ENCODE results near the gene USP5.

Gene USP5, protein sequence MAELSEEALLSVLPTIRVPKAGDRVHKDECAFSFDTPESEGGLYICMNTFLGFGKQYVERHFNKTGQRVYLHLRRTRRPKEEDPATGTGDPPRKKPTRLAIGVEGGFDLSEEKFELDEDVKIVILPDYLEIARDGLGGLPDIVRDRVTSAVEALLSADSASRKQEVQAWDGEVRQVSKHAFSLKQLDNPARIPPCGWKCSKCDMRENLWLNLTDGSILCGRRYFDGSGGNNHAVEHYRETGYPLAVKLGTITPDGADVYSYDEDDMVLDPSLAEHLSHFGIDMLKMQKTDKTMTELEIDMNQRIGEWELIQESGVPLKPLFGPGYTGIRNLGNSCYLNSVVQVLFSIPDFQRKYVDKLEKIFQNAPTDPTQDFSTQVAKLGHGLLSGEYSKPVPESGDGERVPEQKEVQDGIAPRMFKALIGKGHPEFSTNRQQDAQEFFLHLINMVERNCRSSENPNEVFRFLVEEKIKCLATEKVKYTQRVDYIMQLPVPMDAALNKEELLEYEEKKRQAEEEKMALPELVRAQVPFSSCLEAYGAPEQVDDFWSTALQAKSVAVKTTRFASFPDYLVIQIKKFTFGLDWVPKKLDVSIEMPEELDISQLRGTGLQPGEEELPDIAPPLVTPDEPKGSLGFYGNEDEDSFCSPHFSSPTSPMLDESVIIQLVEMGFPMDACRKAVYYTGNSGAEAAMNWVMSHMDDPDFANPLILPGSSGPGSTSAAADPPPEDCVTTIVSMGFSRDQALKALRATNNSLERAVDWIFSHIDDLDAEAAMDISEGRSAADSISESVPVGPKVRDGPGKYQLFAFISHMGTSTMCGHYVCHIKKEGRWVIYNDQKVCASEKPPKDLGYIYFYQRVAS

DNA sequence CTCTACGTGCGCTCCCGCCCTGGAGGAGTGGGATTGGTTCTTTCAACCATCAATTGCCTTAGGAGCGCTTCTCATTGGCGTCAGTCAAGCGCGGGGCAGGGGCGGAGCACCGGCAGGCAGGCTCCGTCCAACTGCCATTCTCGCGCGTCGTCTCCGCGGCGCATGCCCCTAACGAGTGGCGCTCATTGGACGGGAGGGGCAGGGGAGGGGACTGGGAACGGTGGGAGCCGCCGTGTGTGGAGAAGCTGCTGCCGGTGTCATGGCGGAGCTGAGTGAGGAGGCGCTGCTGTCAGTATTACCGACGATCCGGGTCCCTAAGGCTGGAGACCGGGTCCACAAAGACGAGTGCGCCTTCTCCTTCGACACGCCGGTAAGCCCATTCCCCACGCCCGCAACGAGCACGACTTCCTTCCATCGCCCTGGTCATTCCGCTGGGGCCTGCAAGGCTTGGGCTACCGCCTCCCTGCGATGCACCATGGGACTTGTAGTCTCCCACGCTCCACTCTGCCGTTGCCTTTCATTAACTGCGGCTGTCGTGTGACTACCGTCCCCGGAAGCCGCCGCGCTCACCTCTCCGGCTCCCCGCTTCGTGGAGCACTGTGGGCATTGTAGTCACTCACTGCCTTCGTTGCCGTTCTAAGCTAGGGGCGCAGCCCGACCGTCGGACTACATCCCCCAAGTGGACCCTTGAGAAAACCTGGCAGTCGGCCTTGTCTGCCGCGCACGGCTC is at the start of gene USP5:
TSS of gene USP5 (plus strand) at position 230 of the 730 bp plus-strand sequence. CDS start at position 260, 30 bp downstream.
- DNase-seq, result peak; percentile 97

DNA sequence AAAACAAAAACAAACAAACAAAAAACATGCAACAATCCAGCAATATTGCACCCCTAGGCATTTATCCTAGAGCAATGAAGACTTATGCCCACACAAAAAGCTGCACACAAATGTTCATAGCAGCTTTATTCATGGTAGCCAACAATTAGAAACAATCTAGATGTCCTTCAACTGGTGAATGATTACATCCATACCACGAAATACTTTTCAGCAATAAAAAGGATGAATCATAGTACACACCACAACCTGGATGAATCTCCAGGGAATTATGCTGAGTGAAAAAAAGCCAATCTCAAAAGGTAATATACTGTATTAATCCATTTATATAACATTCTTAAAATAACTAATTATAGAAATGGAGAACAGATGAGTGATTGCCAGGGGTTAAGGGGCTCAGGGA is 44.8 kb upstream of the USP5 start:
- no peak for DNase-seq

DNA sequence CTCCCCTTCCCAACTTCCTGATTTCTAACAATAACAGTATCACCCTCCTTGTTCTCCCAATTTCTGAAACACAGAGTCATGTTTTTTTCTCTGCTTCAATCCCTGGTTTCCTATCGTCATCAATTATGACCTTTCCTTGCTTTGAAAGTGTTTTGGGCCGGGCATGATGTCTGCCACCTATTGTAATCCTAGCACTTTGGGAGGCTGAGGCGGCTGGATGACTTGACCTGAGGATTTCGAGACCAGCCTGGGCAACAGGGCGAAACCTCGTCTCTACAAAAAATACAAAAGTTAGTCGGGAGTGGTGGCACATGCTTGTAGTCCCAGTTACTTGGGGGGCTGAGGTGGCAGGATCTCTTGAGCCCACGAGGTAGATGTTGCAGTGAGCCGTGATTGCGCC is 42.9 kb upstream of the USP5 start:
- DNase-seq, result no peak

DNA sequence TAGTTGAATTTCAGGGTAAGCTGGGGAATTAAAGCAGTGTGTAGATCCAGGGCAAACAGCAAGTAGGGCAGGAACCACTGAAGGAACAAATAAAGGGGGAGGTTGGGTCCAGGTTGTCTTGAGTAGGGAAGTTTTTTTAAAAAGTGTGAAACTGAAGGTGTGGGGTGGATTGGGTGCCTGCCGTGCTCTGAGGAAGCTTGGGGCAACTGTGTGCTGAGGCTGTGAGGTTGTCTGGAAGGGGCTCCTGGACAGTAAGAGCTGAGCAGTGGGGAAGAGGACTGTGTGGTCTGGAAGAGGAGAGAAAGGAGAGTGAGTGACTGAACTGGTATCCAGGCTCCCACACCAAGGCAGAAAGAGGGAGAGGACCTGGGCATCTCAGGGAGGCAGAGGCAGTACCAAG is 41.2 kb upstream of the USP5 start:
- DNase-seq, result no peak

DNA sequence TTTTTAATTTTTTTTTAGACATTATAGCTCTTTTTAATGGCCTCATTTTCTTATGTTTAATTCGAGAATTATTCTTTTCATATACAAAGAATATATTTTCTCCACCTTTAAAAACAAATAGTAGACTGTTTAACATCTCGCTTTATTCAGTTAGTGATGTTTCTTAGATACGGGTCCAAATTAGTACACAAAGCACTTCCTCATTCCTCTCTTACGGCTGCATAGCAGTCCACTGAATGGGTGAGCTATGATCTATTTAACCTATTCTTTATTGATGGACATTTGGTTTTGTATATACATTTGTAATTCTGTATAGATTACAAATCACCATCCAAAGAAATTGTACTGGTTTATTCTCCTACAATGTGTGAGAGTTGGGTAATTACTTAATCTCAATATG is 38.6 kb upstream of the USP5 start:
- no peak for DNase-seq

DNA sequence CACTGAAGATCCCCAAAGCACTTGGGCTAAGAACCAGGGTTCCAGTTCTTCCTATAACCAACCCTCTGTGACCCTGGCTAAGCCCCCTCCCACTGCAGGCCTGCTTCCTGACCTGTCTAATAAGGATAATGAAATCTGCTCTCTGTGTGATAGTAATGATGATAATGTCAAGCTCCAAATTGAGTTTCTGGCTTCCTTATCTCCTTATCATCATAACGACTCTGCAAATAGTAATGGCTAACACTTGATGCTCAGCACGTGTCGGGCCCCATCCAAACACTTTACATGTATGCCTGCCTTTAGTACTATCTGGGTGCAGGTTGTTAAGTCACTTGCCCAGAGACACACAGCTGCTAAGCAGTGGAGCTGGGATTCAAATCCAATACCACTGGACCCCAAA is 35.4 kb upstream of the USP5 start:
- DNase-seq, result no peak

DNA sequence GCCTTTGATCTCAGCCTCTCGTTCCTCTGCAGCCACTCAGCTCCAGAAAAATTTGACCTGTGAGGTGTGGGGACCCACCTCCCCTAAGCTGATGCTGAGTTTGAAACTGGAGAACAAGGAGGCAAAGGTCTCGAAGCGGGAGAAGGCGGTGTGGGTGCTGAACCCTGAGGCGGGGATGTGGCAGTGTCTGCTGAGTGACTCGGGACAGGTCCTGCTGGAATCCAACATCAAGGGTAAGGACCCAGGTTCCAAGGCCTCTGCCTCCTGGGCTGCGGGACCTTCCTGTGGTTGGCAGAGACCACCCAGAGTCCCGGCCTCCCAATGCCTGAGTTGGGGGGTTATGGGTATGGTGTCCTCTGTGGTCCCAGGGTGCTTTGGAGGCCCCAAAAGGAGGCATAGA is 34.9 kb upstream of the USP5 start:
- DNase-seq, result no peak

DNA sequence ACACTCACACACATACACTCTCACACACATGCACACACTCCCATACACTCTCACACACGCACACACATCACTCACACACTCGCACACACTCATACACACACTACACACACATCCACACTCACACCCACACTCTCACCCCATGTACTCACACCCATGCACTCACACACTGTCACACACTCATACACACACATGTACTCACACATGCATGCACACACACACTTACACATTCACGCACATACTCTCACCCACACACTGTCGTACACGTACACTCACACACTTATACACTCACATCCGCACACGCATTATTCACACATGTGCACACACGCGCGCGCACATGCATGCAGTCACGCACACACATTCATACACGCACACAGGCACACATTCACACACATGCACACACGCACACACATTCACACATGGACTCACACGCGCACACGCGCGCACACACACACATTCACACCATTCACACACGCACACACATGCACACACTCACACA is 34.2 kb upstream of the USP5 start:
- DNase-seq, result no peak

DNA sequence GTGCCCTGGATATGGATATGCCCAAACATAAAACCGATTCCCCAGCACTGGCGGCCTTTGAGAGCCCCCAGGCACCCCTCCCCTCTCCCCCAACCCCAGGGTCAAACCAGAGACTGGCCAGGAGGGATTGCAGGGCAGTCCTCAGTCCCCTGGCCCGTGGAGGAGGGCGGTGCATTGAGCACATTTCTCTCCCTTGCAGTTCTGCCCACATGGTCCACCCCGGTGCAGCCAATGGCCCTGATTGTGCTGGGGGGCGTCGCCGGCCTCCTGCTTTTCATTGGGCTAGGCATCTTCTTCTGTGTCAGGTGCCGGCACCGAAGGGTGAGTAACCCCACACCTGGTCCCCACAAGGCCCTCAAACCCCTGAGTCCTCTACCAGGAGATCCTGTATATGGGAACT is 33.7 kb upstream of the USP5 start:
- no peak for DNase-seq

DNA sequence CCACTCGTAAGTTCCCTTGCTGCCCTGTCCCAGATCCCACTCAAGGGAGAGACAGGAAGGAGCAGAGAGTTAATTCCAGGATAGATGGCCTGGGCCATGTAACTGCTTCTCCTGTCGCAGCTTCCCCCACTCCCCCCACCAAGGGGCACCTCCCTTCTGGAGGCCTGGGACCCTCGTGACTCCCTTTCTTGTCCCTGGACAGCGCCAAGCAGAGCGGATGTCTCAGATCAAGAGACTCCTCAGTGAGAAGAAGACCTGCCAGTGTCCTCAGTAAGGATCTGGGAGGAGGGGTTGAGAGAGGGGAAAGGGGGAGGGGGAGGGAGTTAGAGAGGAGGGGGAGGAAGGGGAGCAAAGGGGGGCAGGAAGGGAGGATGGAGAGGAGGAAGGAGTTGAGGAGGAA is 33.3 kb upstream of the USP5 start:
- no peak for DNase-seq

DNA sequence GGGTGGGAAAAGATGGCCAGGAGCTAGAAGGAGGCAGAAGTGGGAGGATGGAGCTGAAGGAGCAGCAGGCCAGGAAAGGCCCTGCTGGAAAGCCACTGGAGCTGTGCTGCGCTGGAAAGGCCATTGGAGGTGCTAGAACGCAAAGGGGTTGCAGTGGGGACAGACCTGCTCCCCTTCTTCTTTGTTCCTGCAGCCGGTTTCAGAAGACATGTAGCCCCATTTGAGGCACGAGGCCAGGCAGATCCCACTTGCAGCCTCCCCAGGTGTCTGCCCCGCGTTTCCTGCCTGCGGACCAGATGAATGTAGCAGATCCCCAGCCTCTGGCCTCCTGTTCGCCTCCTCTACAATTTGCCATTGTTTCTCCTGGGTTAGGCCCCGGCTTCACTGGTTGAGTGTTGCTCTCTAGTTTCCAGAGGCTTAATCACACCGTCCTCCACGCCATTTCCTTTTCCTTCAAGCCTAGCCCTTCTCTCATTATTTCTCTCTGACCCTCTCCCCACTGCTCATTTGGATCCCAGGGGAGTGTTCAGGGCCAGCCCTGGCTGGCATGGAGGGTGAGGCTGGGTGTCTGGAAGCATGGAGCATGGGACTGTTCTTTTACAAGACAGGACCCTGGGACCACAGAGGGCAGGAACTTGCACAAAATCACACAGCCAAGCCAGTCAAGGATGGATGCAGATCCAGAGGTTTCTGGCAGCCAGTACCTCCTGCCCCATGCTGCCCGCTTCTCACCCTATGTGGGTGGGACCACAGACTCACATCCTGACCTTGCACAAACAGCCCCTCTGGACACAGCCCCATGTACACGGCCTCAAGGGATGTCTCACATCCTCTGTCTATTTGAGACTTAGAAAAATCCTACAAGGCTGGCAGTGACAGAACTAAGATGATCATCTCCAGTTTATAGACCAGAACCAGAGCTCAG is 32.6 kb upstream of the USP5 start:
- no peak for DNase-seq

DNA sequence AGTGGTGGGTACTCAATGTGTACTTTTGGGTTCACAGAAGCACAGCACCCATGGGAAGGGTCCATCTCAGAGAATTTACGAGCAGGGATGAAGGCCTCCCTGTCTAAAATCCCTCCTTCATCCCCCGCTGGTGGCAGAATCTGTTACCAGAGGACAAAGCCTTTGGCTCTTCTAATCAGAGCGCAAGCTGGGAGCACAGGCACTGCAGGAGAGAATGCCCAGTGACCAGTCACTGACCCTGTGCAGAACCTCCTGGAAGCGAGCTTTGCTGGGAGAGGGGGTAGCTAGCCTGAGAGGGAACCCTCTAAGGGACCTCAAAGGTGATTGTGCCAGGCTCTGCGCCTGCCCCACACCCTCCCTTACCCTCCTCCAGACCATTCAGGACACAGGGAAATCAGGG is 31.8 kb upstream of the USP5 start:
- DNase-seq, result no peak

DNA sequence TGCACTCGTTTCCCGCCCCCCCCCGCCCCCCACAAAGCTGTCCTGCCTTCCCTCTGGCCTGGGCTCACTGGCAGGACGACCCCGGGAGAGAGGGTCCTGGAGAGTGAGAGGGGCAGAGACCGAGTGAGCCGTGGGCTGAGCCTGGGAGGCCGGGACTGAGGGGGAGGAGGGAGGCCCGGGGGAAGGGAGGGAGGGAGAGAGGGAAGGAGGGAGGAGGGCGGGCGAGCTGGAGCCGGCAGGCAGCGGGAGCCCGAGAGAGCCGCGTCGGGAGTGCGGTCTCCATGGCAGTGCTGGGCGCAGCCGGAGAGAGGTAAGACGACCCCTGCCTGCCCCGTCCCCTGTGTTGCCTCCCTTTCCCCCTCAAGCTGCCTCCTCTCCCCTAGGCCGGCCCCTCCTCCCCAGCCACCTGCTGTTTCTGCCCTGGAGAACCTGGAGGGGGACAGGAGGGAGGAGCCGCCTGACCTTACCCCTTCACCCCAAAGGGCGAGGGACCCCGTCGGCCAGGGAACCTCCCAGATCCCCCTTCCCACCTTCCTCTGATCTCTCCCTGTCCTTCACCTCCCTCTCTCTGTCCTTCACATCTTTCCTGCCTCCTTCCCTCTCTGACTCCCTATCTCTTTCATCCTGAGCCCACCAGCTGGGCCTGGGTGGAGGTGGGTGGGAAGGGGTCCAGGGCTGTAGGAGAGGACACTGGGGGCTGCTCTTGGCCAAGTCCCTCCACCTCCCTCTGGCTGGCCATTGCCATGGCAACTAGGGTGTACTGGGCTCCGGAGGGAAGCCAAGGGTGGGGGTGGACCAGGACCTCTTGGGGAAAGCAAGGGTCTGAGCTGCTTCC is 30.1 kb upstream of the USP5 start, which contains the start of gene GPR162:
TSS of gene GPR162 (plus strand) at position 231 of the 835 bp plus-strand sequence. CDS start 2,078 bp downstream, outside the sequence.
- no peak for DNase-seq

DNA sequence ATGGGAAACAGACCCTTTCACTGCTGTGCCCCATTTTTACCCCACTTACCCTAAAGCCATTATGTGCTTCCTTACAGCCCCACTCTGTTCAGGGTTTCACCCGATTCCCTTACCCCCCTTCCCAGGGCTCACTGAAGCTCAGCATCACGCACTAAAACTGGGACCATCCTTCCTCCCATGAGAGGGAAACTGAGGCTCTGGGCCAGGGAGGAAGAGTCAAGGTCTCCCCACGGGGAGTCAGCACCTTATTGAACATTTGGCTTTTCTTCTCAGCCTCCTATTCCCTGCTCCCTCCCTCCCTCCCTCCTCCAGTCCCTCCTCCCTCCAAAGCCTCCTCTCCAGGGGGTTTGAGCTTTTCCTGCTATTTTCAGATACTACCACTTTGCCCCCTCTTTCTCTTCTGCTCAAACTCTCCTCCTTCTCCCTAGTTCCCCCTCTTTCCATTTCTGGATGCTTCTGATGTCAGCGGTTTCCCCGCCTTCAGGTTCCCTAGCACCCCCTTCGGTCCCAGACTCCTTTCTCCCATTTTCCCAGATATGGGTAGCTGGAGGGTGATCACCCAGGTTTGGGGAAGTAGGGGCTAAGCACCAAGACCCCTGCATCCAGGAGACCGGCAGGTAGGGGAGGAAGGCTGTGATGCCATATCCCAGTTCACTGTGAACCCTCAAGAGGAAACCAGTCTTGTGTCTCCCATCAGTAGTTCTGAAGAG is 29.4 kb upstream of the USP5 start:
- no peak for DNase-seq

DNA sequence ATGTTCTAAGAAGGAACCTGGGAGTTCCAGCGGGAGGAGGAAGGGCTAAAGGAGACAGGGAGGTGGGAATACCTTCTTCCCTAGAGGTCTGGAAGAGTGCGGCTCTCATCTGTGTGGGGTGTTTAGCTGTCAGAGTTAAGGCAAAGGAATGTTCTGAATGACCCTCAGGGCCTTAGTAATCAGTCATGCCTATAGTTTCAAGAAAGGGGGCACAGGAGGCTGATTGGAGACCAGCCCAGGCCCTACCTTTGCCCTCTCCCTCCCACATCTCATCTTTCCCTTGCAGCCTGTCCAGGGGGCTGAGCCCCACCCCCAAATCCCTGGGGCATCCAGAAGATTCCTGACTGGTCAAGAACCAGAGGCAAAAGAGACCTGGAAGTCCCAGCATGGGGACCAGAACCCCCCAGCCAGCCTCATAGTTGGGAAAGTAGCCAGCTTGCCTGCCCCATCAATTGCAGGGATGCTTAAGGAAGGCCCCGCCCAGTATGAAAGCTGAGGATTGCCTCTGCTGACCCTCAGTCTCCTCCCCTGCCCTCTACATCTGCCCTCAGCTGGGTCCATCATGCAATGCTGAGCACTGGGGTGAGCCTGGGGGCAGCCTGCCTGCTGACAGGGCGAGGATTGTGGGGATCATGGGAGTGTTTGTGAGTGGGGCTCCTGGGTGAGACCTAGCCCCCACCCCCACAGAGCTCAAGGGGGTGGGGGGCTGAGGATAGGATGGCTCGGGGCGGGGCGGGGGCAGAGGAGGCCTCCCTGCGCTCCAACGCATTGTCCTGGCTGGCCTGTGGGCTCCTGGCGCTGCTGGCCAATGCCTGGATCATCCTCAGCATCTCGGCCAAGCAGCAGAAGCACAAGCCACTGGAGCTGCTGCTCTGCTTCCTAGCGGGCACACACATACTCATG is 28.5 kb upstream of the USP5 start:
- no peak for DNase-seq

DNA sequence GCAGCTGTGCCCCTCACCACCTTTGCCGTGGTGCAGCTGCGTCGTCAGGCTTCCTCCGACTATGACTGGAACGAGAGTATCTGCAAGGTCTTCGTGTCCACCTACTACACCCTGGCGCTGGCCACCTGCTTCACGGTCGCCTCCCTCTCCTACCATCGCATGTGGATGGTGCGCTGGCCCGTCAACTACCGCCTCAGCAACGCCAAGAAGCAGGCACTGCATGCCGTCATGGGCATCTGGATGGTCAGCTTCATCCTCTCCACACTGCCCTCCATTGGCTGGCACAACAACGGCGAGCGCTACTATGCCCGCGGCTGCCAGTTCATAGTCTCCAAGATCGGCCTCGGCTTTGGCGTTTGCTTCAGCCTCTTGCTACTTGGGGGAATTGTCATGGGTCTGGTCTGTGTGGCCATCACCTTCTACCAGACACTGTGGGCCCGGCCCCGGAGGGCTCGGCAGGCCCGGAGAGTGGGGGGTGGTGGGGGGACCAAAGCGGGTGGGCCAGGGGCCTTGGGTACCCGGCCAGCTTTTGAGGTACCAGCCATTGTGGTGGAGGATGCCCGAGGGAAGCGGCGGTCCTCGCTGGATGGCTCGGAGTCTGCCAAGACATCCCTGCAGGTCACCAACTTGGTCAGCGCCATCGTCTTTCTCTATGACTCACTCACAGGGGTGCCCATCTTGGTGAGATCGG is 27.7 kb upstream of the USP5 start:
- no peak for DNase-seq

DNA sequence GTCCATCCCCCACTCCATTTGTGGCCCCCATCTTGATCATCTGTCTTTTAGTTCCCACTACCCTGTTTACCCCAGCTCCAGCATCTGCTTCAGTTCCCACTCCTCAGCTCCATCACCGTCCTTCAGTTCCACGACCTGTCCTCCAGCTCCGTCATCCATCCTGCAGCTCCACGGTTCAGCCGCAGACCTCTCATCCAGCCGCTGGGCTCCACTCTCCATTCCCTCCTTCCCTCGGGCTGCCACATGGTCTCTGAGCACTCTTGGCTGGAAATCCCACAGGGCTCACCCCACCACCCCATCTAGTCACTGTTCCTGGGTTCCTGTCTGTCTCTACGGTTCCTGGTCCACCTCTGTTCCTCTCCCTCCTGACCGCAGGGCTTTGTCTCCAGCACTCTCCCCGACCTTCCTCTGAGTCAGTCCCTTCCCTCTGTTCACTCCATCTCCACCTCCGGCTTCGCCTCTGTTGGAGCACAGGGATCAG is 27.0 kb upstream of the USP5 start:
- DNase-seq, result no peak

DNA sequence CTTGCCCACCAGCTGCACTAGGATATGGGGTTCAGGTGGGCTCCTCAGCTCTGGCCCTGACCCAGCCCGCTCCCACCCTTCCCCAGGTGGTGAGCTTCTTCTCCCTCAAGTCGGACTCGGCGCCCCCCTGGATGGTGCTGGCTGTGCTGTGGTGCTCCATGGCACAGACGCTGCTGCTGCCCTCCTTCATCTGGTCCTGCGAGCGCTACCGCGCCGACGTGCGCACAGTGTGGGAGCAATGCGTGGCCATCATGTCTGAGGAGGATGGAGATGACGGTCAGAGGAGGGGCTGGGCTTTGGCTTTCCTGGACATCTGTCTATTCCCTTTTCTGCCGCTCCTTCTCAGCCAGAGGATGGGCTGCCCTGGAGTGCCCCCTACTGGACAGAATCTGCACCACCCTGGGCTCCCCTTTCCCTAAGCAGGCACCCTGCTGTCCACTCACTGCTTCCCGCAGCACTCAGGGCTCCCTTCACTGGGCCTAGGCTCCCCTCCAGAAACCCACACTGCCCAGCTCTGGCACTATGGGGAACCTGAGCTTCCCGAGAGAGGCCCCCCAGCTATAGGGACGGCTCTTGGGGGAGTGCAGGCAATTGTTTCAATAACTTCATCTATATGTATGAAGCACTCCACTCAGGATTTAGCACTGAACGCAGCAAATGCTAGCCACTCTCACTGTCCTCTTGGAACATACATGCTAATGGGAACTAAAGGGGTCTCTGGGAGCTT is 26.4 kb upstream of the USP5 start:
- peak; percentile 71 for DNase-seq

Data from activated CD4-positive, alpha-beta T cell treated with anti-CD3 and anti-CD28 coated beads for 1 hour (primary cell).